Erythroblast (primary cell): ENCODE data around the gene GPR87.

Experiments used
- GATA1 ChIP-seq: IDR thresholded peaks from 2 replicates; pipeline ENCODE4 v1.6.1; 2011; ENCODE audit warnings: low read depth, mild to moderate bottlenecking, control low read depth, low read length, moderate library complexity
- POLR2A ChIP-seq: IDR thresholded peaks from 2 replicates; pipeline ENCODE4 v1.6.1; 2011; ENCODE audit warnings: mild to moderate bottlenecking, low read length

DNA sequence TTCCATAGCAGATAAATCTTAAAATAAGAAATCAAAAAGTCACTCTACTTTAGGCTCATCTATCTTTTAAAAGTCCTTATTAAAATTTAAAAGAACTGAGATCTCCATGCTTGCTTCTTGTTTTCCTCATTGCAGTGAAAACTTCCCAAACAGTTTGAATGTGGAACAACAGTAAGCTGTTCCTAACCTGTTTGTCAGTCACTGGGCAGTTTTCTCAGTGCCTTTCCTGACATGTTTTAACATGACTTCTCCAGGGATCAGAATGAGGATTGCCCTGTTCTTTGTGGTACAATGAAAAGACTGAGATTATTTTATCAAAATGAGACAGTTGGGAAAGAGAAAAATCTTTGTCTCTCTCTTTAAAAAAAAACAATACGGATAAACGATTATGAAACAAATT, 774 bp downstream of the GPR87 start:
- TF ChIP-seq POLR2A (no peak), GATA1 (no peak)
